Measurements from ENCODE around the gene MAPRE2.

MAPRE2 gene

GRCh38 chr18:35189510-35189909 is 148.3 kb downstream of the MAPRE2 start:
- no peaks in the 10 kb centered on the region for H3K36me3 Mint-ChIP-seq (ENCODE audit: low read depth)
- H3K27ac Mint-ChIP-seq: no peak overlapping the region
- H3K4me3 Mint-ChIP-seq: no peak overlapping the region
- no peaks in the 10 kb centered on the region for H3K9me3 Mint-ChIP-seq
- no peaks in the 10 kb centered on the region for H3K27me3 Mint-ChIP-seq
- H3K4me1 Mint-ChIP-seq (ENCODE audit: low read depth): no peaks in the 10 kb centered on the region

GRCh38 chr18:35190948-35191697 is 149.9 kb downstream of the MAPRE2 start:
- no peaks in the 10 kb centered on the region for H3K27me3 Mint-ChIP-seq
- no peaks in the 10 kb centered on the region for H3K4me1 Mint-ChIP-seq (ENCODE audit: low read depth)
- no peak overlapping the region for H3K27ac Mint-ChIP-seq
- H3K36me3 Mint-ChIP-seq (ENCODE audit: low read depth): no peaks in the 10 kb centered on the region
- H3K4me3 Mint-ChIP-seq: no peak overlapping the region
- no peaks in the 10 kb centered on the region for H3K9me3 Mint-ChIP-seq

GRCh38 chr18:35191698-35192025 is 150.4 kb downstream of the MAPRE2 start:
- H3K36me3 Mint-ChIP-seq (ENCODE audit: low read depth): no peaks in the 10 kb centered on the region
- no peak overlapping the region for H3K4me3 Mint-ChIP-seq
- H3K27ac Mint-ChIP-seq: no peak overlapping the region
- H3K9me3 Mint-ChIP-seq: no peaks in the 10 kb centered on the region
- no peaks in the 10 kb centered on the region for H3K27me3 Mint-ChIP-seq
- no peaks in the 10 kb centered on the region for H3K4me1 Mint-ChIP-seq (ENCODE audit: low read depth)

GRCh38 chr18:35192415-35192814 is 151.2 kb downstream of the MAPRE2 start:
- Mint-ChIP-seq H3K4me3 (no peak overlapping the region), H3K4me1 (ENCODE audit: low read depth) (no peaks in the 10 kb centered on the region), H3K9me3 (no peaks in the 10 kb centered on the region), H3K36me3 (ENCODE audit: low read depth) (no peaks in the 10 kb centered on the region), H3K27ac (no peak overlapping the region), H3K27me3 (no peaks in the 10 kb centered on the region)

Data from stimulated activated naive CD8-positive, alpha-beta T cell treated with anti-CD3 and anti-CD28 coated beads, Interleukin-15, Interleukin-2, amounts not matched to agents 100 ng/mL and 50 ng/mL, for 24 hours (primary cell).